Trophoblast cell (in vitro differentiated cells and primary cell): ENCODE measurements around the gene UBXN1.
"Not testable (repeated sequence)": the region's sequence is repeated elsewhere in the genome, so short reads cannot be mapped to it uniquely, and the experiment has no call there.

Experiments
- DNase-seq, 2 donors: peaks; one replicate each; pipeline ENCODE4 v3.0.0-alpha.2; 2016
- H2AFZ ChIP-seq: 2 replicates; pipeline ENCODE4 v1.6.1; 2013; ENCODE audit warnings: low read length, moderate library complexity, mild to moderate bottlenecking; ENCODE audit not compliant: insufficient read depth, poor library complexity
- H2AK5ac ChIP-seq: 2 replicates; pipeline ENCODE4 v1.6.1; 2013; ENCODE audit warnings: mild to moderate bottlenecking, low read length
- H2BK120ac ChIP-seq: 2 replicates; pipeline ENCODE4 v1.6.1; 2013; ENCODE audit warnings: low read length, mild to moderate bottlenecking, moderate library complexity; ENCODE audit not compliant: insufficient read depth, poor library complexity
- H2BK12ac ChIP-seq: 2 replicates; pipeline ENCODE4 v1.6.1; 2013; ENCODE audit warnings: mild to moderate bottlenecking, low read length, moderate library complexity
- H2BK5ac ChIP-seq: 2 replicates; pipeline ENCODE4 v1.6.1; 2013; ENCODE audit warnings: low read length, low read depth, moderate library complexity, mild to moderate bottlenecking; ENCODE audit not compliant: poor library complexity
- H3K14ac ChIP-seq: 2 replicates; pipeline ENCODE4 v1.6.1; 2013; ENCODE audit warnings: mild to moderate bottlenecking, low read length
- H3K18ac ChIP-seq: 2 replicates; pipeline ENCODE4 v1.6.1; 2013; ENCODE audit warnings: mild to moderate bottlenecking, low read length
- H3K23ac ChIP-seq: 2 replicates; pipeline ENCODE4 v1.6.1; 2013; ENCODE audit warnings: low read length
- H3K27ac ChIP-seq: 2 replicates; pipeline ENCODE4 v1.5.1; 2013; ENCODE audit warnings: low read depth, mild to moderate bottlenecking, inconsistent platforms, low read length, moderate library complexity
- H3K27me3 ChIP-seq: 2 replicates; pipeline ENCODE4 v1.6.1; 2013; ENCODE audit warnings: inconsistent platforms, mild to moderate bottlenecking, low read length, moderate library complexity; ENCODE audit not compliant: insufficient read depth
- H3K36me3 ChIP-seq, 2 experiments: 1 replicate in 1 of 2; 2 replicates in 1 of 2; pipeline ENCODE4 v1.6.1; 2013; ENCODE audit warnings: low read length in 2 of 2, mild to moderate bottlenecking in 2 of 2, moderate library complexity in 1 of 2; ENCODE audit not compliant: insufficient read depth in 2 of 2, control insufficient read depth in 1 of 2
- H3K4ac ChIP-seq: 2 replicates; pipeline ENCODE4 v1.6.1; 2013; ENCODE audit warnings: low read depth, mild to moderate bottlenecking, low read length, moderate library complexity
- H3K4me1 ChIP-seq, 2 experiments: 1 replicate in 1 of 2; 2 replicates in 1 of 2; pipeline ENCODE4 v1.6.1; 2013; ENCODE audit warnings: low read length in 2 of 2, mild to moderate bottlenecking in 2 of 2, moderate library complexity in 1 of 2; ENCODE audit not compliant: insufficient read depth in 2 of 2, control insufficient read depth in 1 of 2
- H3K4me2 ChIP-seq: 2 replicates; pipeline ENCODE4 v1.6.1; 2013; ENCODE audit warnings: inconsistent platforms, mild to moderate bottlenecking, low read length, moderate library complexity
- H3K4me3 ChIP-seq: 2 replicates; pipeline ENCODE4 v1.5.1; 2013; ENCODE audit warnings: mild to moderate bottlenecking, low read depth, low read length, inconsistent platforms
- H3K79me1 ChIP-seq: one replicate; pipeline ENCODE4 v1.6.1; 2013; ENCODE audit warnings: low read length
- H3K79me2 ChIP-seq: 2 replicates; pipeline ENCODE4 v1.6.1; 2013; ENCODE audit warnings: low read length, mild to moderate bottlenecking; ENCODE audit not compliant: control insufficient read depth, insufficient read depth, poor library complexity
- H3K9ac ChIP-seq: 2 replicates; pipeline ENCODE4 v1.6.1; 2013; ENCODE audit warnings: mild to moderate bottlenecking, low read length
- H3K9me3 ChIP-seq: 2 replicates; pipeline ENCODE4 v1.6.1; 2013; ENCODE audit warnings: low read depth, mild to moderate bottlenecking, control low read depth, inconsistent platforms, low read length; ENCODE audit not compliant: insufficient read depth
- H4K12ac ChIP-seq: 2 replicates; pipeline ENCODE4 v1.6.1; 2013; ENCODE audit warnings: low read depth, mild to moderate bottlenecking, low read length, moderate library complexity
- H4K8ac ChIP-seq: 2 replicates; pipeline ENCODE4 v1.6.1; 2013; ENCODE audit warnings: low read depth, mild to moderate bottlenecking, low read length, moderate library complexity
- H4K91ac ChIP-seq: one replicate; pipeline ENCODE4 v1.6.1; 2013; ENCODE audit warnings: low read depth, mild to moderate bottlenecking, low read length, moderate library complexity
- WGBS: extraction: QIAGEN DNeasy Blood & Tissue Kit; methylation state at CpG from one replicate; pipeline ENCODE4 v1.1.7; 2013; ENCODE audit warnings: missing lambda C conversion rate; ENCODE audit not compliant: insufficient read length, insufficient coverage; ENCODE audit errors: extremely low coverage; 5-methylcytosine and 5-hydroxymethylcytosine counted together

Gene UBXN1

DNA sequence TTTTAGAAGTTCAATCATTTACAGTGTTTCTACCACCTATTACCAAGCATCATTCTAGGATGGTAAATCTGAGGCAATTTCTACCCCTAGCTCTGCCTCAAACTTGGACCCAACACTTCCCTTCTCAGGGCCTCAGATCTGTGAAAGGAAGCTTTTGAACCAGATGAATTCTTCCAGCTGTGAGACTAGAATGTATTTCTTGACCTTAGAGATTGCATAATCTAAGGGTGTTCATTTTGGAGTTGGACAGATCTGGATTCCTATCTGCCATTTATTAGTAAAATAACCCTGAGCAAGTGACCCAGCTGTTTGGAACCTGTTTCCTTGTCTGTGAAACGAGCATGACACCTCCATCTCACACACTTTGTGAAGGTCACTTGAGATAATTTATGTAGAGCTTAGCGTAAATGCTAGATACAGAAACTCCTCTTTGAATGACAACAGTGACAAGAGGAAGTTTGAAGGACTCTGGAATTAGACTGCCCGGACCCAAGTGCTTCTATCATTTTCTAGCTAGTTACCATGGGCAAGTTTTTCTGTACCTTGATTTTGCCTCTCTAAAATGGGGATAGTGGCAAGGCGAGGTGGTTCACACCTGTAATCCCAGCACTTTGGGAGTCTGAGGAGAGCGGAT is 22.0 kb downstream of the UBXN1 start:
- Histone ChIP-seq H2AK5ac (no peak overlapping the region), H3K4ac (no peak overlapping the region), H2BK5ac (no peak overlapping the region), H3K79me1 (peaks cover 7% of the 10 kb centered on the region), H3K23ac (no peak overlapping the region), H3K18ac (no peak overlapping the region), H3K27me3 (no peaks in the 10 kb centered on the region), H3K27ac (no peak overlapping the region), H3K4me3 (no peak overlapping the region), H3K9me3 (no peaks in the 10 kb centered on the region), H3K14ac (no peak overlapping the region), H2BK120ac (no peak overlapping the region), H4K91ac (no peak overlapping the region), H3K9ac (no peak overlapping the region), H4K8ac (no peak overlapping the region), H2AFZ (no peak overlapping the region), H4K12ac (no peak overlapping the region), H2BK12ac (no peak overlapping the region), H3K4me1 (peaks cover 2 to 8% of the 10 kb centered on the region in 2 experiments), H3K36me3 (peaks cover 0 to 3% of the 10 kb centered on the region in 2 experiments), H3K79me2 (peaks cover 7% of the 10 kb centered on the region), H3K4me2 (no peak overlapping the region)
- WGBS, result no CpG with 5 or more reads among the region's 5 CpGs
- peak in 1 of 2 donors; percentile 57 for DNase-seq

- H3K14ac ChIP-seq, result no peak overlapping the region
- no peak overlapping the region for H3K18ac ChIP-seq
- H2AK5ac ChIP-seq, result peak overlapping the region; percentile 66
- H3K9me3 ChIP-seq, result no peaks in the 10 kb centered on the region
- H3K23ac ChIP-seq, result no peak overlapping the region
- peaks cover 5% of the 10 kb centered on the region in 2 experiments for H3K36me3 ChIP-seq
- H3K79me1 ChIP-seq, result peaks cover 7% of the 10 kb centered on the region
- no peak overlapping the region for H2AFZ ChIP-seq
- H2BK12ac ChIP-seq, result no peak overlapping the region
- no peak overlapping the region for H4K12ac ChIP-seq
- peaks cover 2 to 8% of the 10 kb centered on the region in 2 experiments for H3K4me1 ChIP-seq
- H4K8ac ChIP-seq, result peak overlapping the region; percentile 67
- H3K27me3 ChIP-seq, result no peaks in the 10 kb centered on the region
- H4K91ac ChIP-seq, result no peak overlapping the region
- H3K4me2 ChIP-seq, result no peak overlapping the region
- WGBS, result no CpG with 5 or more reads among the region's 11 CpGs
- no peak overlapping the region for H3K9ac ChIP-seq
- H3K79me2 ChIP-seq, result peaks cover 7% of the 10 kb centered on the region
- H3K4ac ChIP-seq, result no peak overlapping the region
- DNase-seq, result peak; percentile 71 to 73
- no peak overlapping the region for H3K4me3 ChIP-seq
- H3K27ac ChIP-seq, result no peak overlapping the region
- no peak overlapping the region for H2BK120ac ChIP-seq
- H2BK5ac ChIP-seq, result no peak overlapping the region
Observed at GRCh38 chr11:62654297-62654696, 24.6 kb downstream of the UBXN1 start.

GRCh38 chr11:62652161-62653006 is 26.5 kb downstream of the UBXN1 start:
- Histone ChIP-seq H3K4me1 (peaks cover 2 to 8% of the 10 kb centered on the region in 2 experiments), H3K4me2 (peak overlapping the region; percentile 97), H4K8ac (peak overlapping the region; percentile 99), H3K36me3 (peaks cover 22 to 24% of the 10 kb centered on the region in 2 experiments), H3K79me1 (peaks cover 7% of the 10 kb centered on the region), H3K9me3 (no peaks in the 10 kb centered on the region), H3K9ac (peak overlapping the region; percentile 97), H3K4me3 (peak overlapping the region; percentile 90), H4K12ac (peak overlapping the region; percentile 100), H2AK5ac (peak overlapping the region; percentile 84), H3K14ac (peak overlapping the region; percentile 98), H4K91ac (peak overlapping the region; percentile 89), H2BK12ac (peak overlapping the region; percentile 74), H3K79me2 (peaks cover 7% of the 10 kb centered on the region), H3K27me3 (no peaks in the 10 kb centered on the region), H2AFZ (peak overlapping the region; percentile 71), H3K4ac (peak overlapping the region; percentile 99), H3K18ac (peak overlapping the region; percentile 98), H3K27ac (peak overlapping the region; percentile 61), H3K23ac (no peak overlapping the region), H2BK120ac (peak overlapping the region; percentile 94), H2BK5ac (peak overlapping the region; percentile 93)
- no CpG with 5 or more reads among the region's 16 CpGs for WGBS
- no peak for DNase-seq

DNA sequence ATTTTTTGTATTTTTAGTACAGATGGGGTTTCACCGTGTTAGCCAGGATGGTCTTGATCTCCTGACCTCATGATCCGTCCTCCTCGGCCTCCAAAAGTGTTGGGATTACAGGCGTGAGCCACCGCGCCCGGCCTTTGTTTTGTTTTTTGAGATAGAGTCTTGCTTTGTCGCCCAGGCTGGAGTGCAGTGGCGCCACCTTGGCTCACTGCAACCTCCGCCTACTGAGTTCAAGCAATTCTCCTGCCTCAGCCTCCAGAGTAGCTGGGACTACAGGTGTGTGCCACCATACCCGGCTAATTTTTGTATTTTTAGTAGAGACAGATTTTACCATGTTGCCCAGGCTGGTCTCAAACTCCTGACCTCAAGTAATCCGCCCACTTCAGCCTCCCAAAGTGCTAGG is 28.6 kb downstream of the UBXN1 start:
- not testable (repeated sequence) for H2AK5ac ChIP-seq, H3K23ac ChIP-seq, H4K91ac ChIP-seq, H2AFZ ChIP-seq, H3K9me3 ChIP-seq, H2BK5ac ChIP-seq, H3K14ac ChIP-seq, H2BK12ac ChIP-seq, H3K9ac ChIP-seq, H4K12ac ChIP-seq, H3K4me2 ChIP-seq, DNase-seq, H3K18ac ChIP-seq, H3K4me3 ChIP-seq, H2BK120ac ChIP-seq, H3K27ac ChIP-seq, H4K8ac ChIP-seq, H3K4ac ChIP-seq, H3K27me3 ChIP-seq
- H3K79me1 ChIP-seq, result peaks cover 15% of the 10 kb centered on the region
- WGBS, result no CpG with 5 or more reads among the region's 12 CpGs
- H3K36me3 ChIP-seq, result peaks cover 22 to 25% of the 10 kb centered on the region in 2 experiments
- peaks cover 17% of the 10 kb centered on the region for H3K79me2 ChIP-seq
- H3K4me1 ChIP-seq, result peaks cover 10 to 14% of the 10 kb centered on the region in 2 experiments
